H1 (cell line): ENCODE data around the gene ST3GAL3. TPM values are rescaled to one million over a fixed set of nuclear protein-coding genes. Genes with fewer than 3 reads are reported as not detected.

Experiments used
- CTCF ChIA-PET: fragments of 300-600 bp; sonication (Branson Sonifier 250); formaldehyde crosslinking; loops from one replicate; lab custom pipeline; 2021; ENCODE audit not compliant: partially characterized antibody; lab: Charles Lee
- POLR2A ChIA-PET: fragments of 300-600 bp; sonication (Branson Sonifier 250); formaldehyde crosslinking; loops from one replicate; lab custom pipeline; 2021; ENCODE audit warnings: inconsistent platforms; ENCODE audit not compliant: partially characterized antibody; lab: Charles Lee
- DNase-seq, 2 experiments: peaks; one replicate each; pipeline versions ENCODE4 v3.0.0 to v3.0.0-alpha.2; 2010 to 2022; ENCODE audit warnings: low spot score in 2 of 2, low read depth in 1 of 2, mixed read lengths in 1 of 2
- FAIRE-seq: peaks from 2 replicates; lab custom pipeline; 2011; peaks lifted over from hg19 to GRCh38; lab: Jason Lieb, UNC
- H2AFZ ChIP-seq: 2 replicates; pipeline ENCODE4 v1.8.1; 2012; ENCODE audit warnings: low read length, inconsistent platforms
- H2AK5ac ChIP-seq: 2 replicates; pipeline ENCODE4 v1.6.1; 2013; ENCODE audit warnings: low read depth, low read length
- H2BK120ac ChIP-seq: replicated peaks from 2 replicates; pipeline ENCODE3; 2013; ENCODE audit warnings: low read depth, low read length, inconsistent platforms
- H2BK12ac ChIP-seq: 2 replicates; pipeline ENCODE4 v1.6.1; 2013; ENCODE audit warnings: low read depth, low read length
- H2BK15ac ChIP-seq: 2 replicates; pipeline ENCODE4 v1.6.1; 2013; ENCODE audit warnings: low read length
- H2BK20ac ChIP-seq: 2 replicates; pipeline ENCODE4 v1.6.1; 2013; ENCODE audit warnings: low read length
- H2BK5ac ChIP-seq: 2 replicates; pipeline ENCODE4 v1.6.1; 2013; ENCODE audit warnings: low read depth, low read length
- H3K14ac ChIP-seq: 2 replicates; pipeline ENCODE4 v1.6.1; 2013; ENCODE audit warnings: inconsistent platforms; ENCODE audit not compliant: insufficient read length
- H3K18ac ChIP-seq: 2 replicates; pipeline ENCODE4 v1.6.1; 2013; ENCODE audit warnings: low read length; ENCODE audit errors: extremely low read depth
- H3K23ac ChIP-seq: 2 replicates; pipeline ENCODE4 v1.6.1; 2013; ENCODE audit warnings: inconsistent platforms; ENCODE audit not compliant: insufficient read length
- H3K23me2 ChIP-seq: 2 replicates; pipeline ENCODE4 v1.6.1; 2013; ENCODE audit warnings: low read depth, low read length
- H3K27ac ChIP-seq: 2 replicates; pipeline ENCODE4 v1.6.1; 2011; ENCODE audit warnings: low read depth, low read length, inconsistent platforms
- H3K27me3 ChIP-seq, 4 experiments: replicated peaks in 1 of 4; 1 replicate in 1 of 4; 2 replicates in 3 of 4; pipeline versions ENCODE4 v1.6.1 to v1.8.1; 2011 to 2013; ENCODE audit warnings: low read length in 3 of 4, mild to moderate bottlenecking in 3 of 4, inconsistent platforms in 2 of 4, mixed read lengths in 2 of 4, moderate library complexity in 1 of 4; ENCODE audit not compliant: control insufficient read depth in 3 of 4, insufficient read depth in 3 of 4; ENCODE audit errors: extremely low read depth in 1 of 4
- H3K36me3 ChIP-seq, 4 experiments: 2 replicates each; pipeline versions ENCODE4 v1.6.1 to v1.8.1; 2011 to 2013; ENCODE audit warnings: mild to moderate bottlenecking in 4 of 4, low read length in 3 of 4, moderate library complexity in 2 of 4, control low read depth in 1 of 4, inconsistent platforms in 1 of 4; ENCODE audit not compliant: insufficient read depth in 4 of 4, control insufficient read depth in 2 of 4
- H3K4ac ChIP-seq: replicated peaks from 2 replicates; pipeline ENCODE3; 2013; ENCODE audit warnings: low read length, low read depth, mixed read lengths, inconsistent platforms; ENCODE audit not compliant: insufficient read length
- H3K4me1 ChIP-seq, 4 experiments: replicated peaks in 1 of 4; 1 replicate in 1 of 4; 2 replicates in 3 of 4; pipeline versions ENCODE4 v1.6.1 to v1.8.1; 2011 to 2013; ENCODE audit warnings: low read length in 3 of 4, inconsistent platforms in 2 of 4, mixed read lengths in 1 of 4; ENCODE audit not compliant: insufficient read depth in 4 of 4, control insufficient read depth in 3 of 4
- H3K4me2 ChIP-seq, 2 experiments: 2 replicates each; pipeline versions ENCODE4 v1.6.1 to v1.8.1; 2011 to 2013; ENCODE audit warnings: low read depth in 2 of 2, low read length in 2 of 2, control low read depth in 1 of 2, inconsistent platforms in 1 of 2, mild to moderate bottlenecking in 1 of 2; ENCODE audit not compliant: insufficient read depth in 1 of 2
- H3K4me3 ChIP-seq, 4 experiments: fragments of 200-600, 300-600 bp in 1 of 4; sonication (generic), shearing (Covaris generic), sonication (Bioruptor Twin) in 1 of 4; 2 replicates each; pipeline versions ENCODE4 v1.5.1 to v1.8.1; 2011 to 2016; ENCODE audit warnings: low read length in 4 of 4, low read depth in 3 of 4, control low read depth in 2 of 4, inconsistent platforms in 2 of 4, mild to moderate bottlenecking in 2 of 4, mixed read lengths in 1 of 4, moderate library complexity in 1 of 4; ENCODE audit not compliant: insufficient read depth in 2 of 4; ENCODE audit errors: extremely low read depth in 1 of 4
- H3K56ac ChIP-seq: replicated peaks from 2 replicates; pipeline ENCODE3; 2013; ENCODE audit warnings: low read depth, mild to moderate bottlenecking, mixed read lengths, low read length, inconsistent platforms; ENCODE audit not compliant: insufficient read length
- H3K79me1 ChIP-seq: 2 replicates; pipeline ENCODE4 v1.6.1; 2013; ENCODE audit warnings: low read depth, low read length, control low read depth
- H3K79me2 ChIP-seq, 2 experiments: 2 replicates each; pipeline versions ENCODE4 v1.6.1 to v1.8.1; 2012 to 2013; ENCODE audit warnings: low read length in 2 of 2, mild to moderate bottlenecking in 2 of 2, inconsistent platforms in 1 of 2; ENCODE audit not compliant: insufficient read depth in 2 of 2, control insufficient read depth in 1 of 2
- H3K9ac ChIP-seq, 4 experiments: replicated peaks in 1 of 4; 1 replicate in 1 of 4; 2 replicates in 3 of 4; pipeline versions ENCODE4 v1.6.1 to v1.8.1; 2011 to 2013; ENCODE audit warnings: low read depth in 3 of 4, low read length in 3 of 4, control low read depth in 2 of 4, mild to moderate bottlenecking in 2 of 4, moderate library complexity in 2 of 4, inconsistent platforms in 1 of 4; ENCODE audit errors: extremely low read depth in 1 of 4
- H3K9me3 ChIP-seq, 2 experiments: 2 replicates each; pipeline versions ENCODE4 v1.6.1 to v1.8.1; 2012 to 2013; ENCODE audit warnings: mild to moderate bottlenecking in 2 of 2, moderate library complexity in 2 of 2, control low read depth in 1 of 2, inconsistent platforms in 1 of 2, low read depth in 1 of 2, low read length in 1 of 2, mixed read lengths in 1 of 2; ENCODE audit not compliant: insufficient read depth in 2 of 2
- H4K20me1 ChIP-seq, 2 experiments: replicated peaks in 1 of 2; 2 replicates each; pipeline versions ENCODE3 to v1.8.1; 2011 to 2013; ENCODE audit warnings: inconsistent platforms in 2 of 2, low read length in 2 of 2, mild to moderate bottlenecking in 1 of 2; ENCODE audit not compliant: insufficient read depth in 2 of 2, control insufficient read depth in 1 of 2
- H4K5ac ChIP-seq: 2 replicates; pipeline ENCODE4 v1.6.1; 2013; ENCODE audit warnings: low read length, low read depth, mixed read lengths, inconsistent platforms; ENCODE audit not compliant: insufficient read length
- H4K8ac ChIP-seq: 2 replicates; pipeline ENCODE4 v1.8.0; 2013; ENCODE audit warnings: mild to moderate bottlenecking, moderate library complexity, low read length, inconsistent platforms; ENCODE audit not compliant: insufficient read depth; ENCODE audit errors: extremely low read depth
- H4K91ac ChIP-seq: replicated peaks from 2 replicates; pipeline ENCODE3; 2013; ENCODE audit warnings: low read length, mixed read lengths, inconsistent platforms; ENCODE audit not compliant: insufficient read length
- ATF3 ChIP-seq: IDR thresholded peaks from 2 replicates; pipeline ENCODE4 v1.6.1; 2011; ENCODE audit warnings: low read depth, mild to moderate bottlenecking, low read length; ENCODE audit not compliant: insufficient read depth
- CEBPB ChIP-seq: IDR thresholded peaks from 2 replicates; pipeline ENCODE4 v1.6.1; 2012; ENCODE audit warnings: low read depth, low read length
- CREB1 ChIP-seq: IDR thresholded peaks from 2 replicates; pipeline ENCODE4 v1.6.1; 2012; ENCODE audit warnings: inconsistent platforms
- NANOG ChIP-seq: IDR thresholded peaks from 2 replicates; pipeline ENCODE4 v1.6.1; 2011; ENCODE audit warnings: low read length, low read depth, mild to moderate bottlenecking, inconsistent platforms; ENCODE audit not compliant: insufficient read depth, poor library complexity, severe bottlenecking
- POLR2AphosphoS5 ChIP-seq: IDR thresholded peaks from 2 replicates; pipeline ENCODE4 v1.6.1; 2011; ENCODE audit warnings: low read depth, low read length
- RAD21 ChIP-seq, 2 experiments: IDR thresholded peaks in 1 of 2; conservative IDR thresholded peaks in 1 of 2; 2 replicates each; pipeline ENCODE4 v1.6.1; 2011; ENCODE audit warnings: low read depth in 2 of 2, low read length in 2 of 2, improper control_type of control experiment in 1 of 2, inconsistent platforms in 1 of 2, mild to moderate bottlenecking in 1 of 2, moderate library complexity in 1 of 2
- RXRA ChIP-seq: IDR thresholded peaks from 2 replicates; pipeline ENCODE4 v1.6.1; 2011; ENCODE audit warnings: low read depth, mild to moderate bottlenecking, low read length, moderate library complexity; ENCODE audit not compliant: insufficient read depth
- SIN3A ChIP-seq, 2 experiments: IDR thresholded peaks in 1 of 2; conservative IDR thresholded peaks in 1 of 2; 2 replicates each; pipeline ENCODE4 v1.6.1; 2011 to 2012; ENCODE audit warnings: low read length in 2 of 2, improper control_type of control experiment in 1 of 2, low read depth in 1 of 2, mild to moderate bottlenecking in 1 of 2
- SIRT6 ChIP-seq: IDR thresholded peaks from one replicate; pipeline ENCODE4 v1.7.1; 2012; ENCODE audit warnings: low read length, inconsistent platforms
- SP1 ChIP-seq: IDR thresholded peaks from 2 replicates; pipeline ENCODE4 v1.6.1; 2011; ENCODE audit warnings: low read depth, low read length
- TBP ChIP-seq: IDR thresholded peaks from 2 replicates; pipeline ENCODE4 v1.6.1; 2011; ENCODE audit warnings: low read depth, low read length, improper control_type of control experiment
- TCF12 ChIP-seq: IDR thresholded peaks from 2 replicates; pipeline ENCODE4 v1.6.1; 2011; ENCODE audit warnings: low read depth, mild to moderate bottlenecking, low read length
- WGBS, 2 experiments: shearing (Covaris generic) in 1 of 2; methylation state at CpG; one replicate each; pipeline versions ENCODE4 v1.1.6 to v1.1.7; 2013 to 2015; ENCODE audit warnings: low lambda C conversion rate in 2 of 2, mixed read lengths in 2 of 2, inconsistent platforms in 1 of 2, low coverage in 1 of 2, missing lambda C conversion rate in 1 of 2; ENCODE audit not compliant: insufficient replicate concordance in 2 of 2, insufficient coverage in 1 of 2, insufficient read length in 1 of 2; ENCODE audit errors: extremely low coverage in 1 of 2, missing lambda C conversion rate in 1 of 2; 5-methylcytosine and 5-hydroxymethylcytosine counted together
- polyA plus RNA-seq, 7 experiments: library from polyadenylated mRNA; depleted of rRNA in 3 of 7; stranded (reverse) in 5 of 7; unstranded in 2 of 7; fragments of >200 nt in 5 of 7; fragments of 200-250 nt in 2 of 7; gene quantifications; 1 replicate in 5 of 7; 2 replicates in 1 of 7; 4 replicates in 1 of 7; pipeline versions ENCODE4 v1.2.1 to v1.2.3, GENCODE V29; 2011 to 2013; ENCODE audit warnings: missing spikeins in 2 of 7, mixed read lengths in 2 of 7
- total RNA-seq: library from RNA; stranded (reverse); fragmentation: NEBNext Ultra II Directional; extraction: Animal tissue kit (Norgen Biotek cat#: 25700); gene quantifications from 2 replicates; pipeline ENCODE4 v1.2.1, GENCODE V29; 2021

The ST3GAL3 gene
- total and polyA plus RNA-seq, 2 of the 8 experiments (the other 6 are each of a cell fraction or from before 2014, with no cell fraction given), result 6.8 to 7.0 TPM

- POLR2A ChIA-PET, result interaction anchor here (1.2 to 1.5 kb wide), 5 partner anchors 11 to 393 kb away, joined by 3 to 4 read pairs (median 3); partner anchors contain the start of gene KDM4A
Observed at GRCh38 chr1:43942411-43942810, 235.1 kb downstream of the ST3GAL3 start.

More at GRCh38 chr1:43942411-43942810, 235.1 kb downstream of the ST3GAL3 start:
- FAIRE-seq (no peak), DNase-seq (no peak)
- TF ChIP-seq TBP, result no peak
- TF ChIP-seq SIRT6, result no peak
- no peak for TF ChIP-seq NANOG
- TF ChIP-seq RAD21 (IDR thresholded peaks at IDR 0.05 in 1 of 2, conservative IDR thresholded peaks at IDR 0.05 in 1 of 2; ENCODE audit: low read depth in 2 of 2, low read length in 2 of 2), result no peak
- TF ChIP-seq CEBPB, result no peak
- TF ChIP-seq ATF3, result no peak
- no peak for TF ChIP-seq SIN3A (conservative IDR thresholded peaks at IDR 0.05 in 1 of 2, IDR thresholded peaks at IDR 0.05 in 1 of 2; ENCODE audit: low read depth in 1 of 2, low read length in 2 of 2)
- TF ChIP-seq SP1, result no peak
- no peak for TF ChIP-seq CREB1
- no peak for TF ChIP-seq RXRA
- TF ChIP-seq TCF12, result no peak
- no peak for TF ChIP-seq POLR2AphosphoS5
- no peaks in the 10 kb centered on the region for H3K79me1 ChIP-seq
- H2BK5ac ChIP-seq, result no peak overlapping the region
- no peak overlapping the region for H3K4me3 ChIP-seq
- no peak overlapping the region for H3K4me2 ChIP-seq
- H2BK12ac ChIP-seq, result no peak overlapping the region
- no peak overlapping the region for H3K56ac ChIP-seq
- no peak overlapping the region for H3K27ac ChIP-seq
- no peak overlapping the region for H3K18ac ChIP-seq
- no peak overlapping the region for H4K8ac ChIP-seq
- H3K23me2 ChIP-seq, result peaks cover 3% of the 10 kb centered on the region
- no peaks in the 10 kb centered on the region; a peak in 1 of 8 replicates for H3K36me3 ChIP-seq
- H2BK15ac ChIP-seq, result no peak overlapping the region
- no peak overlapping the region for H2AFZ ChIP-seq
- CTCF ChIA-PET, result interaction anchor here (0.6 to 10.8 kb wide), 11 partner anchors 8 to 183 kb away, joined by 3 to 151 read pairs (median 4); partner anchors contain the start of genes ARTN and DPH2
- H3K9me3 ChIP-seq, result no peaks in the 10 kb centered on the region
- no peaks in the 10 kb centered on the region for H3K79me2 ChIP-seq
- no peak overlapping the region for H3K9ac ChIP-seq
- H3K23ac ChIP-seq, result no peak overlapping the region
- H2BK20ac ChIP-seq, result no peak overlapping the region
- H3K4me1 ChIP-seq, result peaks cover 6 to 21% (median 9%) of the 10 kb centered on the region in 4 experiments
- no peaks in the 10 kb centered on the region; a peak in 1 of 7 replicates for H3K27me3 ChIP-seq
- WGBS, 2 experiments, result 90% methylated on average over 3 of the region's 3 CpGs; no CpG with 5 or more reads in 1 of the 2 experiments
- no peak overlapping the region for H3K14ac ChIP-seq
- H3K4ac ChIP-seq, result no peak overlapping the region
- H4K91ac ChIP-seq, result no peak overlapping the region
- H4K20me1 ChIP-seq, result peaks cover 2 to 4% of the 10 kb centered on the region in 2 experiments
- H2AK5ac ChIP-seq, result no peak overlapping the region
- H2BK120ac ChIP-seq, result no peak overlapping the region
- H4K5ac ChIP-seq, result no peak overlapping the region
